AG04450 (cell line): ENCODE results near the gene ZNF883. TPM values are rescaled to one million over a fixed set of nuclear protein-coding genes. Genes with fewer than 3 reads are reported as not detected.

Experiments
- CTCF ChIA-PET: fragments of 300-600, 350-600 bp; formaldehyde crosslinking; extraction: SDS; loops from one replicate; lab custom pipeline; 2022; ENCODE audit warnings: antibody characterized with exemption, inconsistent platforms; lab: Charles Lee
- POLR2A ChIA-PET: fragments of 350-600 bp; formaldehyde crosslinking; extraction: SDS; loops from one replicate; lab custom pipeline; 2021; ENCODE audit warnings: antibody characterized with exemption, inconsistent platforms; lab: Yijun Ruan, JAX
- DNase-seq: peaks from one replicate; pipeline ENCODE4 v3.0.0-alpha.2; 2011; ENCODE audit warnings: low read depth, low spot score
- H3K27ac ChIP-seq: one replicate; pipeline ENCODE4 v1.5.1; 2012; ENCODE audit warnings: low read depth, low read length, control low read depth
- H3K27me3 ChIP-seq: one replicate; pipeline ENCODE4 v1.6.0; 2012; ENCODE audit warnings: low read length; ENCODE audit not compliant: control insufficient read depth, insufficient read depth
- H3K4me3 ChIP-seq: 2 replicates; pipeline ENCODE4 v1.5.1; 2011; ENCODE audit warnings: mild to moderate bottlenecking, low read depth, low read length, control low read depth
- H3K9me3 ChIP-seq: 2 replicates; pipeline ENCODE4 v1.5.1; 2012; ENCODE audit warnings: low read length; ENCODE audit not compliant: control insufficient read depth, insufficient read depth
- polyA plus RNA-seq: library from polyadenylated mRNA; depleted of rRNA; stranded (reverse); fragments of >200 nt; gene quantifications from 2 replicates; pipeline ENCODE4 v1.2.3, GENCODE V29; 2011; rRNA removed
- TF ChIP-seq, protein P1 (sequence below): IDR thresholded peaks from 2 replicates; pipeline ENCODE4 v1.5.1; 2011; ENCODE audit warnings: low read depth, low read length, control low read depth, inconsistent platforms

ZNF883 gene
- polyA plus RNA-seq, 1 experiment: 1.5 TPM

DNA sequence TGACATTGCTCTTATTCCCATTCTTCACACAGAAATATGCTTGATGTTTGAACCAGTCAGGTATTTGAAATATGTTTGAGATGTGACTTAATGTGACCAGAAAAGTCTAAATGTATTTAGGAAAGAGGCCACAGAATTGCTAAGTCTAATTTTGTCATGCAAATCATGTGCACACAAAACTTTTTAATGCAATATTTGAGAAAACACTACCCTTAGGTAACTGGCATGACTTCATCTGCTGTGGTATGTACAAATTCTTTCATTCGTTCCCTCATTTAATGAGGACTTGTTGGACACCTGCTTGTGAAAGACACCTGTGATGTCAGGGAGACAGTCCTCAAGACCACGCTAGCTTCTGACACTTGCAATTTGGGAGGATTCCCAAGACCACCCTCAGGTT, 100.3 kb downstream of the ZNF883 start:
- TF ChIP-seq, protein P1, sequence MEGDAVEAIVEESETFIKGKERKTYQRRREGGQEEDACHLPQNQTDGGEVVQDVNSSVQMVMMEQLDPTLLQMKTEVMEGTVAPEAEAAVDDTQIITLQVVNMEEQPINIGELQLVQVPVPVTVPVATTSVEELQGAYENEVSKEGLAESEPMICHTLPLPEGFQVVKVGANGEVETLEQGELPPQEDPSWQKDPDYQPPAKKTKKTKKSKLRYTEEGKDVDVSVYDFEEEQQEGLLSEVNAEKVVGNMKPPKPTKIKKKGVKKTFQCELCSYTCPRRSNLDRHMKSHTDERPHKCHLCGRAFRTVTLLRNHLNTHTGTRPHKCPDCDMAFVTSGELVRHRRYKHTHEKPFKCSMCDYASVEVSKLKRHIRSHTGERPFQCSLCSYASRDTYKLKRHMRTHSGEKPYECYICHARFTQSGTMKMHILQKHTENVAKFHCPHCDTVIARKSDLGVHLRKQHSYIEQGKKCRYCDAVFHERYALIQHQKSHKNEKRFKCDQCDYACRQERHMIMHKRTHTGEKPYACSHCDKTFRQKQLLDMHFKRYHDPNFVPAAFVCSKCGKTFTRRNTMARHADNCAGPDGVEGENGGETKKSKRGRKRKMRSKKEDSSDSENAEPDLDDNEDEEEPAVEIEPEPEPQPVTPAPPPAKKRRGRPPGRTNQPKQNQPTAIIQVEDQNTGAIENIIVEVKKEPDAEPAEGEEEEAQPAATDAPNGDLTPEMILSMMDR: no peak
- no peak for DNase-seq
- H3K27me3 ChIP-seq: peaks cover 28% of the 10 kb centered on the region
- ChIA-PET CTCF (interaction anchor here (1.5 kb wide), 1 partner anchor 9 kb away, joined by 5 read pairs; no protein-coding TSS in a partner anchor), POLR2A (no interaction called here)
- no peak overlapping the region for H3K4me3 ChIP-seq
- H3K27ac ChIP-seq: no peak overlapping the region
- H3K9me3 ChIP-seq: no peaks in the 10 kb centered on the region

Other genes with a start within 250 kb of the ZNF883 start
- not detected in 2 replicates for gene SLC46A2, start 121.3 kb downstream of the ZNF883 start, polyA plus RNA-seq
- 1.7 and 2.0 TPM in 2 replicates for gene ZFP37, start 44.5 kb upstream of the ZNF883 start, polyA plus RNA-seq
- gene SLC31A2, start 138.8 kb upstream of the ZNF883 start, polyA plus RNA-seq: 6.6 and 6.7 TPM in 2 replicates
- 27.8 and 28.5 TPM in 2 replicates for gene FKBP15, start 209.1 kb upstream of the ZNF883 start, polyA plus RNA-seq
- 34.6 and 38.4 TPM in 2 replicates for gene SLC31A1, start 209.4 kb upstream of the ZNF883 start, polyA plus RNA-seq